Activated naive CD4-positive, alpha-beta T cell treated with anti-CD3 and anti-CD28 coated beads, Interleukin-2, amount 50 U/mL, for 72 hours (primary cell): ENCODE results near the gene GPR68. TPM values are rescaled to one million over a fixed set of nuclear protein-coding genes. Genes with fewer than 3 reads are reported as not detected.
"Not testable (repeated sequence)": the region's sequence is repeated elsewhere in the genome, so short reads cannot be mapped to it uniquely, and the experiment has no call there.

ENCODE experiments used
- ATAC-seq, 2 donors: fragments of 150-1000 bp; cut with Tn5 transposase; 2 replicates each; pipeline ENCODE4 v1.10.0; 2021; ENCODE audit warnings: mild to moderate bottlenecking in 2 of 2, moderate library complexity in 2 of 2
- DNase-seq, 2 donors: peaks; one replicate each; pipeline ENCODE4 v3.0.0; 2021 to 2022; ENCODE audit warnings: low spot score in 2 of 2
- H3K27ac Mint-ChIP-seq, 2 donors: one replicate each; pipeline ENCODE4 v1.8.0; 2022; ENCODE audit warnings: mild to moderate bottlenecking in 2 of 2, mixed read lengths in 2 of 2
- H3K36me3 Mint-ChIP-seq, 2 donors: one replicate each; pipeline ENCODE4 v1.8.0; 2022; ENCODE audit warnings: mixed read lengths in 2 of 2
- H3K9me3 Mint-ChIP-seq, 2 donors: one replicate each; pipeline ENCODE4 v1.8.0; 2022; ENCODE audit warnings: mixed read lengths in 2 of 2
- total RNA-seq, 2 donors: library from RNA; stranded (reverse); gene quantifications; one replicate each; pipeline ENCODE4 v1.2.3, GENCODE V29; 2022

GPR68 gene
- total RNA-seq, 2 donors from 2014 or later, result 4.6 to 12.7 TPM

DNA sequence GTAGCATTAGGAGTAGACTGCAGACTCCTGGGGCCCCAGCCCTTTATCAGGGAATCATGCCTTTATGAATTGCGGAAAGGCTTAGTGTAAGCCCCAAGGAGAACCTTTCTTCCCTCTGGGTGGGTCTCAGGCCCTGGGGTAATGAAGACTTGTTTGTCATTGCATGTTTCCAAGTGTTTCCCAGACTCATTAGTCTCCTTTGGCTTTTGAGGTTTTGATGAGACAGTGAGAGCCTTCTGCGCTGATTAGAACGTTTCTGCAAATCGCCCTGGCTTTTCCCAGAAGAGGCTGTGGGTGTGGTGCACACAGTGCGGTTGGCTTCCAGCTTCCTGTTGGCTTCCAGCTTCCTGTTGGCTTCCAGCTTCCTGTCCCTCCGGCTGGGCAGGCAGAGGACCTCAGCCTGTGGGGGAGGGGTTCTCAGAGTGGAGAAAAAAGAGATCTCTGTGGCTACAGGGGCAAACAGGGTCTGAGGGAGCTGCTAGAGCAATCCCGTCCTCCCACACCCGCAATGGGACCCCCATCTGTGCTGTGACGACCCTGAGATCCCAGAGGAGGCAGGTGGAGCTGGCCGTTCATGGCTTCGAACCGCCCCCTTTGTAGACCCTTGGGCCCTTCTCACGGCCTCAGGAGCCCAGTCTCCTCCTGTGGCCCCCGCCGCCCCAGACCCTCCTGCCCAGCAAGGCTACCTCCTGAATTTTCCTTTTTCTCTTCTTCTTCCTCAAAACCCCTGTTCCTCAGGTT, 42.1 kb downstream of the GPR68 start:
- peak in 1 of 2 donors; percentile 26 for ATAC-seq
- Mint-ChIP-seq H3K9me3 (peaks cover 0 to 12% of the 10 kb centered on the region in 2 donors), H3K36me3 (peaks cover 23 to 67% of the 10 kb centered on the region in 2 donors), H3K27ac (peak overlapping the region in 1 of 2 donors; percentile 83)
- DNase-seq, result no peak

DNA sequence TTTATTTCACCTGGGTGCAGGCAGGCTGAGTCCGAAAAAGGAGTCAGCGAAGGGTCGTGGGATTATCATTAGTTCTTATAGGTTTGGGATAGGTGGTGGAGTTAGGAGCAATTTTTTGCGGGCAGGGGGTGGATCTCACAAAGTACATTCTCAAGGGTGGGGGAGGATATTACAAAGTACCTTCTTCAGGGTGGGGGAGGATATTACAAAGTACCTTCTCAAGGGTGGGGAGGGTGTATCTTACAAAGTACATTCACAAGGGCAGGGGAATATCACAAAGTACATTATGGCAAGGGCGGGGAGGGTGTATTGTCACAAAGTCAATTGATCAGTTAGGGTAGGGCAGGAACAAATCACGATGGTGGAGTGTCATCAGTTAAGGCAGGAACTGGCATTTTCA, 43.7 kb downstream of the GPR68 start:
- not testable (repeated sequence) for DNase-seq, H3K27ac Mint-ChIP-seq, ATAC-seq
- H3K36me3 Mint-ChIP-seq, result peaks cover 24 to 68% of the 10 kb centered on the region in 2 donors
- peaks cover 0 to 12% of the 10 kb centered on the region in 2 donors for H3K9me3 Mint-ChIP-seq

DNA sequence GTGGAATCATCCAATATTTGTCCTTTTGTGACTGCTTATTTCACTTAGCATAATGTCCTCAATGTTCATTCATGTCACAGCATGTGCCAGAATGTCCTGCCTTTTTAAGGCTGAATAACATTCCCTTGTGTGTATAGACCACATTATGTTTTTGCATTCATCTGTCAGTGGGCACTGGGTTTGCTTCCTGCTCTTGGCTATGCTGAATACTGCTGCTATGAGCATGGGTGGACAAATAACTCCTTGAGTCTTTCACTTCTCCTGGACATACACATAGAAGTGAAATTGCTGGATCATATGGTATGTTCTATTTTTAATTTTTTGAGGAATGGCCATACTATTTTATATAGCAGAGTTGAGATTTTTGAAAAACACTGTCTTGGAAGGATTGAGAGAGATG, 46.9 kb downstream of the GPR68 start:
- no peak overlapping the region for H3K27ac Mint-ChIP-seq
- peaks cover 0 to 8% of the 10 kb centered on the region in 2 donors for H3K9me3 Mint-ChIP-seq
- DNase-seq, result no peak
- ATAC-seq, result no peak
- H3K36me3 Mint-ChIP-seq, result peaks cover 36 to 59% of the 10 kb centered on the region in 2 donors

DNA sequence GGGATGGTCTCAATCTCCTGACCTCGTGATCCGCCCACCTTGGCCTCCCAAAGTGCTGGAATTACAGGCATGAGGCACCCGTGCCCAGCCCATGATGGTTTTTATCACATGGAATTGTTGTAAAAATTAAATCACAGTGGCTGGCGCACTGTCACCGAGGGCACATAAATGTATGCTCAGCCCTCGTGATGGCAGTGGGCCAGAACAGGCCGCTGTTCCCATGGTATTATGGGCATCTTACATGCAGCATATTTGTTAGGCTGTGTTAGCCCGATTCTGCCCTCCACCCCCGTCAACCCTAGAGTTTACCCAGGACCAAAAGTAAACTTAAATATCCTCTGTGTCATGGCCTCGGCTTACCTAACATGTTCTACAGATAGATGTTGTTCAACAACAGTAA, 48.6 kb downstream of the GPR68 start:
- peaks cover 48 to 66% of the 10 kb centered on the region in 2 donors for H3K36me3 Mint-ChIP-seq
- peaks cover 0 to 5% of the 10 kb centered on the region in 2 donors for H3K9me3 Mint-ChIP-seq
- DNase-seq (no peak), ATAC-seq (no peak)
- H3K27ac Mint-ChIP-seq, result no peak overlapping the region

DNA sequence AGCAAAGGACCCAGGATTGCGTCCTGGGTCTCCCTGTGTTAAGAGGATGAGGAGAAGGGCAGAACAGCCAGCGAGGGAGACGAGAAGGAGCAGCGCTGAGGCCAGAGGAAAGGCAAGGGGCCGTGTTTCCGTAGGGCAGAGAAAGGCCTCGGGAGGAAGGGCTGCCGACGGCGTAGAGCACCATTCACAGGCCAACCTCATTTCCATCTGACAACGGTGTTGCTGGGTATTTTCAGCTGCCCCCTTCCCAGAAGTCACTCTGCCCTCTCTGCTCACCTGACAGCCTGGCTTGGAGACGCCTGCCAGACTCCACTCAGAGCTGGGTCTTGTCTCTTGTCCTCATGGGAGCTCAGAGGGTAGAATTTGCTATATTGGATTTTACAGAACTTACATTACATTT, 51.4 kb downstream of the GPR68 start:
- Mint-ChIP-seq H3K36me3 (peaks cover 35 to 58% of the 10 kb centered on the region in 2 donors), H3K27ac (no peak overlapping the region), H3K9me3 (no peaks in the 10 kb centered on the region)
- DNase-seq (no peak), ATAC-seq (no peak)

DNA sequence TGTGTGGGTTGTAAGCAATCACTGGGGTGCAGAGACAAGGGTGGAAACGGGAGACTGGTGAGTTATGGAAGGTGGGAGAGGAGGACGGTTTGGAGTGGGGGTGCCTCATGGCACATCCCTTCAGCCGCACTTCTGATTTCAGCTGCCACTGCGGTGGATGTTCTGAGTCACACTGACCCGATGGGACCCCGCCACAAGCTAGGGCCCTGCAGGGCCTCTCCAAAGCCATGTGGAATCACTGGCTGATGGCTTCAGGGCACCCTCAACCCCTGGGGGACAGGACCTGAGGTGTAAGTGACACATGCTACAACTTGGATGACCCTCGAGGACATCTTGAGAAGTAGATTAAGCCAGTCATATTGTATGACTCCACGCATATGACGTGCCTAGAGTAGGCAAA, 53.7 kb downstream of the GPR68 start:
- H3K36me3 Mint-ChIP-seq, result peaks cover 29 to 51% of the 10 kb centered on the region in 2 donors
- DNase-seq, result no peak
- H3K9me3 Mint-ChIP-seq, result no peaks in the 10 kb centered on the region
- H3K27ac Mint-ChIP-seq, result peak overlapping the region in 1 of 2 donors; percentile 3
- no peak for ATAC-seq

DNA sequence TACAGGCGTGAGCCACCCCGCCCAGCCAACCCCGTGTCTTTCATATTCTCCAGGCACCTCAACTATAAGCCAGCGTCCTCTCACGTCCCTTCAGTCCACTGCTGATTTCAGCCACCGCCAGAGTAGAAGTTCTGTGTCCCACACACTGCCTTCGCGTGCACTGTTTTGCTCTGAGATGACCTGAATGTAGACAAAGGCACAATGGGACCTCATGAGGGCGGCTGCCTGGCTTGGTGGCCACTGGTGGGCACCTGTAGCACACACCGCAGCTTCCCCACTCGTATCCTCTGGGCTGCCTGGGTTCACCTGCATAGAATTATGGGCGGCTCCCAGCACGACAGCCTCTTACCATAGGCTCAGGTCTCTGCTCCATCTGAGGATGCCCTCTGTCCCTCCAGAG, 57.2 kb downstream of the GPR68 start:
- DNase-seq (no peak), ATAC-seq (no peak)
- no peaks in the 10 kb centered on the region for H3K9me3 Mint-ChIP-seq
- H3K27ac Mint-ChIP-seq, result no peak overlapping the region
- H3K36me3 Mint-ChIP-seq, result peaks cover 16 to 42% of the 10 kb centered on the region in 2 donors

DNA sequence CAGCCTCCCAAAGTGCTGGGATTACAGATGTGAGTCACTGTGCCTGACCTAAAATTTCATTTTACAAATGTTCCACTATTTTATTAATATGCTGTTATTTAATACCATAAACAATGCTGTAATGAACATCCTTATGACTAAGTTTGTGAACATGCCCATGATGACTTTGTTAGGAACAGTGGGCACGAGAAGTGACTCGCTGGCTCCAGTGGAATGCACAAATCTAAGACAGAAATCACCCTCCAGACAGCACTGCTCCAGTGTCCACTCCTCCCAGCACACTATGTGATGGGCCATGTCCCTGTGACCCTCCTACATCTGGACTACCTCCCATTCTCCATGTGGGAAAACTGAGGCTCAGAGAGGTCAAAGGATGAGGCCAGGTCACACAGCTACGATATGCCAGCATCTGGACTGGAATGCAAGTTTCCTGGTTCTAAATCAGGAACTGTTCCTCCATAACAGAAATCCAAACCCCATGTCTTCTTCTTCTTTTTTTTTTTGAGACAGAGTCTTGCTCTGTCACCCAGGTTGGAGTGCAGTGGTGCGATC, 57.9 kb downstream of the GPR68 start:
- Mint-ChIP-seq H3K27ac (no peak overlapping the region), H3K36me3 (peaks cover 9 to 35% of the 10 kb centered on the region in 2 donors), H3K9me3 (no peaks in the 10 kb centered on the region)
- ATAC-seq, result no peak
- DNase-seq, result no peak

DNA sequence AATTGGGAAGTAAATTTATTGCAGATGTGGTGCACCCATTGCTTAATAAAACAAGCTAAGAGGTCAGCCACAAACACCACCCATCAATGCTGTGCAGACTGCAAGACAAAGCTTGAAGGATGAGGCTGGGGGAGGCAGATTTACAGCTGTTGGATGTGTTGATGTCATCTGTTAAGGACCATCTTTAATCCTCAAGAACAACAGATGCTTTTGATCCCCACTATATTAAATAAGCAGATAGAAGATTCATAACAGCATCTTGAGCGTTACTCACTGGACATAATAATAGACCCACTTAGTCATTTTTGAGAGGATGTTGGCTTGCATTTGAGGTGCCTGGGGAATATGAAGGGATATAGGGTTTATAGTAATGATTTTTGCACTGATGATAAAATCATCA, 58.8 kb downstream of the GPR68 start:
- Mint-ChIP-seq H3K36me3 (peaks cover 5 to 33% of the 10 kb centered on the region in 2 donors), H3K27ac (no peak overlapping the region), H3K9me3 (no peaks in the 10 kb centered on the region)
- ATAC-seq (no peak), DNase-seq (no peak)

DNA sequence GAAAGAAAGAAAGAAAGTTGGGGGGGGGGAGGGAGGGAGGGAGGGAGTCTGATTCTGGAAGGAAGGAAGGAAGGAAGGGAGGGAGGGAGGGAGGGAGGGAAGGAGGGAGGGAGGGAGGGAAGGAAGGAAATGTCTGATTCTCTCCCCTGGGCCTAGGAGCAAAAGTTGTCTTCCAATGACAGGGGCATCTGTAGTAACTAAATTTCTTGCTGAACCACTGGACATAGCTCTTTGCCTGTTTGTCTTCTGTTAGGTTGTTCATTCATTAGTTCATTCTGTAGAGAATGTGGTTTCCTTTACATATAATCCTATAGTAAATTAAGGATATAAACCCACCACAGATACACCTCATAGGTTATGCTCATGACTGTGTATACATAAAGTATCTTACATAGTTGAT, 59.9 kb downstream of the GPR68 start:
- Mint-ChIP-seq H3K27ac (no peak overlapping the region), H3K9me3 (no peaks in the 10 kb centered on the region), H3K36me3 (peaks cover 5 to 24% of the 10 kb centered on the region in 2 donors)
- ATAC-seq (no peak), DNase-seq (no peak)

DNA sequence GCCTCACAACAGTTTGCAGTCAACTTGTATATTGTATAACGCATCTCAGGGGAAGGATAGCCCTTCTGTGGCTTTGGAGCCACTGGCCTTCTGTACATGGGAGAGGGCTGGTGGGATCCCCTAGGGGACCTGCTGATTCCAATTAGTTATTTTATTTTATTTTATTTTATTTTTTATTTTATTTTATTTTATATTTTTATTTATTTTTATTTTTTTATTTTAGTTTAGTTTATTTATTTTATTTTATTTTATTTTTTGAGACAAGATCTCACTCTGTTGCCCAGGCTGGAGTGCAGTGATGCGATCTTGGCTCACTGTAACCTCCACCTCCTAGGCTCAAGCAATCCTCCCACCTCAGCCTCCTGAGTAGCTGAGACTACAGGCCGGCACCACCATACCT, 61.8 kb downstream of the GPR68 start:
- ATAC-seq, DNase-seq, H3K9me3 Mint-ChIP-seq, H3K27ac Mint-ChIP-seq: not testable (repeated sequence)
- peaks cover 5 to 13% of the 10 kb centered on the region in 2 donors for H3K36me3 Mint-ChIP-seq

Other genes starting within 250 kb of the GPR68 start
- 10 to 100 TPM; 15.7 to 17.7 TPM for gene RPS6KA5, start 184.1 kb downstream of the GPR68 start, total RNA-seq
- 10 to 100 TPM; 50.1 to 85.6 TPM for gene DGLUCY, start 130.6 kb downstream of the GPR68 start, total RNA-seq
- 100 to 1,000 TPM in 1 of 2 donors, 10 to 100 TPM in 1; 98.8 to 113 TPM for gene CCDC88C, start 173.1 kb upstream of the GPR68 start, total RNA-seq